Activated naive CD4-positive, alpha-beta T cell (primary cell): ENCODE measurements around the gene SMC1B.
"Not testable (repeated sequence)": the region's sequence is repeated elsewhere in the genome, so short reads cannot be mapped to it uniquely, and the experiment has no call there.

Experiments used
- DNase-seq, 4 experiments: peaks; one replicate each; lab custom pipeline; 2025; lab: John Stamatoyannopoulos, UW

SMC1B gene

GRCh38 chr22:45420011-45420410 is 6.6 kb upstream of the SMC1B start:
- no peak for DNase-seq

- no peak for DNase-seq
Observed at GRCh38 chr22:45418770-45419138, 5.4 kb upstream of the SMC1B start.

GRCh38 chr22:45418056-45418769 is 4.8 kb upstream of the SMC1B start:
- DNase-seq: no peak

GRCh38 chr22:45413013-45413367 is 409 bp downstream of the SMC1B start:
- DNase-seq: no peak

GRCh38 chr22:45407793-45408192 is 5.6 kb downstream of the SMC1B start:
- DNase-seq: no peak

GRCh38 chr22:45402466-45402985 is 10.9 kb downstream of the SMC1B start:
- DNase-seq: no peak

- no peak for DNase-seq
Observed at GRCh38 chr22:45399712-45400445, 13.5 kb downstream of the SMC1B start.

- no peak for DNase-seq
Observed at GRCh38 chr22:45398214-45398613, 15.2 kb downstream of the SMC1B start.

GRCh38 chr22:45397806-45398205 is 15.6 kb downstream of the SMC1B start:
- DNase-seq: no peak

GRCh38 chr22:45389546-45389945 is 23.9 kb downstream of the SMC1B start:
- no peak for DNase-seq

GRCh38 chr22:45381348-45381747 is 32.1 kb downstream of the SMC1B start:
- DNase-seq: no peak

GRCh38 chr22:45376703-45377102 is 36.7 kb downstream of the SMC1B start:
- no peak for DNase-seq

GRCh38 chr22:45376009-45376408 is 37.4 kb downstream of the SMC1B start:
- DNase-seq: no peak

GRCh38 chr22:45373592-45373991 is 39.8 kb downstream of the SMC1B start:
- not testable (repeated sequence) for DNase-seq

- DNase-seq: no peak
Observed at GRCh38 chr22:45366713-45367112, 46.7 kb downstream of the SMC1B start.

GRCh38 chr22:45359627-45360026 is 53.8 kb downstream of the SMC1B start:
- no peak for DNase-seq

GRCh38 chr22:45358127-45358526 is 55.3 kb downstream of the SMC1B start:
- DNase-seq: no peak

GRCh38 chr22:45357490-45357889 is 55.9 kb downstream of the SMC1B start:
- no peak for DNase-seq

GRCh38 chr22:45353786-45354185 is 59.6 kb downstream of the SMC1B start:
- no peak for DNase-seq

GRCh38 chr22:45352757-45353156 is 60.6 kb downstream of the SMC1B start:
- not testable (repeated sequence) for DNase-seq

GRCh38 chr22:45351956-45352355 is 61.4 kb downstream of the SMC1B start:
- DNase-seq: no peak

- no peak for DNase-seq
Observed at GRCh38 chr22:45349916-45350315, 63.5 kb downstream of the SMC1B start.

GRCh38 chr22:45344334-45344733 is 69.1 kb downstream of the SMC1B start:
- DNase-seq: no peak

- DNase-seq: no peak
Observed at GRCh38 chr22:45343143-45343542, 70.3 kb downstream of the SMC1B start.
